Measurements from ENCODE around the gene S100A1.

The S100A1 gene

DNA sequence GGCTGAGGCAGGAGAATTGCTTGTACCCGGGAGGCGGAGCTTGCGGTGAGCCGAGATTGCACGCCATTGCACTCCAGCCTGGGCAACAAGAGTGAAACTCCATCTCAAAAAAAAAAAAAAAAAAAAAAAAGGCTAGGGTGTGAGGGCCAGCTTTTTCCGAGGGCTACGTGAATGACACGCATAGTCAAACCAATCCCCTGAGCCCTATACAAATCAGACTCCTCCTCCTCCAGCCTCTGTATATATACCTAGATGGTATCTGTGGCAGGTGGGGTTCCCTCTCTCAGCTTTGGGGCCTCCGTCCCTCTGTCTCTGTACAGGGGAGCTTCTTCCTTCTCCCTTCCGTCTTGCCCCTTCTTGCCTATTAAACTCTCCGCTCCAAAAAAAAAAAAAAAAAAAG, 22.0 kb upstream of the S100A1 start:
- no peak for TF ChIP-seq ZFX (IDR thresholded peaks at IDR 0.05)
- TF ChIP-seq, protein P1, sequence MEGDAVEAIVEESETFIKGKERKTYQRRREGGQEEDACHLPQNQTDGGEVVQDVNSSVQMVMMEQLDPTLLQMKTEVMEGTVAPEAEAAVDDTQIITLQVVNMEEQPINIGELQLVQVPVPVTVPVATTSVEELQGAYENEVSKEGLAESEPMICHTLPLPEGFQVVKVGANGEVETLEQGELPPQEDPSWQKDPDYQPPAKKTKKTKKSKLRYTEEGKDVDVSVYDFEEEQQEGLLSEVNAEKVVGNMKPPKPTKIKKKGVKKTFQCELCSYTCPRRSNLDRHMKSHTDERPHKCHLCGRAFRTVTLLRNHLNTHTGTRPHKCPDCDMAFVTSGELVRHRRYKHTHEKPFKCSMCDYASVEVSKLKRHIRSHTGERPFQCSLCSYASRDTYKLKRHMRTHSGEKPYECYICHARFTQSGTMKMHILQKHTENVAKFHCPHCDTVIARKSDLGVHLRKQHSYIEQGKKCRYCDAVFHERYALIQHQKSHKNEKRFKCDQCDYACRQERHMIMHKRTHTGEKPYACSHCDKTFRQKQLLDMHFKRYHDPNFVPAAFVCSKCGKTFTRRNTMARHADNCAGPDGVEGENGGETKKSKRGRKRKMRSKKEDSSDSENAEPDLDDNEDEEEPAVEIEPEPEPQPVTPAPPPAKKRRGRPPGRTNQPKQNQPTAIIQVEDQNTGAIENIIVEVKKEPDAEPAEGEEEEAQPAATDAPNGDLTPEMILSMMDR (conservative IDR thresholded peaks at IDR 0.05): no peak
- H3K27ac ChIP-seq: no peak overlapping the region

DNA sequence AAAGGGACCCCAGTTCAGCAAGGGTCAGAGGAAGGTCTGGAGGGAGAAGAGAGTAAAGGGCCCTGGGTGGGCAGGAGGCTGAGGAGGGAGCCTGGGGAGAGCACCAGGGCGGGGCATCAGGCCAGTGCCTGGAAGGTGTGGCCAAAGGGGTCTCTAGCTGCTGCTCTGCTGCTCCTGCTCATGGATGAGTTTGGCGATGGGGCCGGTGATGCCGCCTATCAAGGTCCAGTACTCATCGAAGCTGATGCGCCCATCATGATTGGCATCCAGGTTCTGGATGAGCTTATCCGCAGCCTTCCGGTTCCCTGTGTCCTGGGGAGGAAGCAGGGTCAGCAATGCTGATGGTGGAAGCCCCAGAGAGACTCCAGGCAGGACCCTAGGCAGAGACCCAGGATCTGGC, 20.9 kb upstream of the S100A1 start:
- H3K27ac ChIP-seq: no peak overlapping the region
- no peak for TF ChIP-seq ZFX (IDR thresholded peaks at IDR 0.05)
- TF ChIP-seq, protein P1 (conservative IDR thresholded peaks at IDR 0.05): no peak

DNA sequence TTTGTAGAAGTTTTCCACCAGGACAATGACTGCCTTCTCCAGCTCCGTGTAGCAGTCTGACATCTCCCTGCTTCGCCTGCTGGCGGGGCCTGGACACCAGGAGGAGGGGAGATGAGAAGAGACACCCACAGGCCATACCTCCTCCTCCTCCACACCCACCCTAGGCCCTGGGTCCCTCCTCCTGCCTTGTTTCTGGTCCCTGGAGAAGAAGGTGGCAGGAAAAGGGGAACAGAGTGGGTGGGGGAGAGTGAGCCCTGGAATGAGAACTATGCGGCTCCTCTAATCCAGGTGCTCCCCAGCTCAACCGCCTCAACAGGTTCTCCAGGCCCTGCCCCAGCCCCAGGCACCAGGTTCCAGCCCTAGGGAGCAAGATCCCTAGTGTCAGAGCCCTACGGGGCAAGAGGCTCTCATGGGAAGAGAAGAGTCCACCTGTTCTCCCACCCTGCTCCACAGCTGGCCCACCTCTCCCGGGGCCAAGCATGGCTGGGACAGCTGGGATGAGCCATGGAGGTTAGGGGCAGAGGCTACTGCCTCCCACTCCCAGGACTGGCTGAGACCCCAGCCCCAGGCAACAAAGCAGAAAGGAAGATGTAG, 20.0 kb upstream of the S100A1 start:
- no peak for TF ChIP-seq ZFX (IDR thresholded peaks at IDR 0.05)
- TF ChIP-seq, protein P1 (conservative IDR thresholded peaks at IDR 0.05): no peak
- no peak overlapping the region for H3K27ac ChIP-seq

DNA sequence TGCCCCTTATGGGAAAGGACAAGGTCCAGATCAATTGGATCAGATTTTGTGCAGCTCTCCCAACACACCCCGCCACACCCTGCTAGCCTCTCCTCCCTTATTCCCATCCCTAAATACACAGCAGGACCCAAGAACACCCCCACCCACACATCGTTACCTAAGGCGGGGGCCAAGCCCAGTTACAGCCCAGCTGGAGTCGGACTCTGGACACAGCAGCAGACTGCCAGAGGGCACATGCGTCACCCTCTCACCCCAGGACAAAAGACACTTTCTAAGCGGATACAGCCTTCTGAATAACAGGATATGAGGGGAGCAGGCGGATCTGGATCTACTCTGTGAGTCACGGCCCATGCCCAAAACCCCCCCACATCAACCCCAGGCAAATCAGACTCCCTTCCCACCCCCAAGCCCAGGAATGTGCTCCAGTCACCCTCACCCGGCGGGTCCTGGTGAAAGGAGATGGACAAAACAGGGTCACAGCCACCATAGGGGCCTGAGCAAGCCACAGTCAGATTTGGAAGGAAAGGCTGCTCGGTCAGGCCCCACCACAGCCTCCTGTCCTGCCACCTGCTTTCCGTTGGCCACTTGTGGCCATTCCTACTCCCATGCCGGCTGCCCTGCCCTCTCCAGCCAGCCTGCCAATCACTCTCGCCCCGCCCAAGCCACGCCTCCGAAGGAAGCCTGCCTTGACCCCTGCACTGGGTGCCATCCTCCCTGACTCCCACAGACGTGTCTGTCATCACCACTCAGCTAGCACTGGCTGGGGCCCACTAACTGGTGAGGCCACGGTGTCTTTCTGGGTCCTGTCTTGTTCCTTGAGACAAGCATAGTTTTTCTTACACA, 19.3 kb upstream of the S100A1 start:
- no peak overlapping the region for H3K27ac ChIP-seq
- TF ChIP-seq, protein P1 (conservative IDR thresholded peaks at IDR 0.05): no peak
- TF ChIP-seq ZFX (IDR thresholded peaks at IDR 0.05): no peak

DNA sequence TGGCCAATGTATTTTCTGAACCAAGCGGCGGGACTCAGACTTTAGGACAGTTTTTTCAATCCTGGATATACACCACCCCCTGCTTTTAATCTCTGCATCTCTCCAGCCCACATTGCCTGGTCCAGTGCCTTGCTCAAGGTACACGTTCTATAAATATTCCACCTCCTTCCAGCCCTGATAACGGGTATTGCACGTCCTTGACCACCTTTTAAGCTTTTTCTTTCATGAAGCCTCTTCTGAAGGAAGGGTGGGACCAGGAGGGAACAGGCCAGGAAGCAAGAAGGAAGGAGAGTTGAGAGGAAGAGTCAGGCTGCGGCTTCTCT, 18.7 kb upstream of the S100A1 start:
- H3K27ac ChIP-seq: no peak overlapping the region
- TF ChIP-seq, protein P1 (conservative IDR thresholded peaks at IDR 0.05): no peak

DNA sequence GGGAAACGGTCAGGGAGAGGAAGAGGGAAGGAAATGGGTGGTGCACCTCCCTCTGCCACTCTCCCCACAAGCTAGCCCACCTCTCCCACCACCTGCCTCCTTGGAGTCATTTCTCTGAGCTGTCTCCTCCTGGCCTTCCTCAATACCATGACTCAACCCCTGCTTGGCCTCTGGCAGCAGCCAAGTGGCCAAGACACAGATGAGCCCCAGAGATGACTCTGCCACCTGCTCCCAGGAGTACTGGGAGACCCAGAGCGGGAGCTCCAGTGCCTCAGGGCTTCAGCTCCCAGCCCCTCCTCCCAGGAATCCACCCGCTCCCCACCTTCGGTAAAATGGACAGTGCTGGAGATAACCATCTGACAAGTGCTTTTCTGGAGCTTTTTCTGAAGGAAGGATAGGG, 17.9 kb upstream of the S100A1 start:
- H3K27ac ChIP-seq: no peak overlapping the region

DNA sequence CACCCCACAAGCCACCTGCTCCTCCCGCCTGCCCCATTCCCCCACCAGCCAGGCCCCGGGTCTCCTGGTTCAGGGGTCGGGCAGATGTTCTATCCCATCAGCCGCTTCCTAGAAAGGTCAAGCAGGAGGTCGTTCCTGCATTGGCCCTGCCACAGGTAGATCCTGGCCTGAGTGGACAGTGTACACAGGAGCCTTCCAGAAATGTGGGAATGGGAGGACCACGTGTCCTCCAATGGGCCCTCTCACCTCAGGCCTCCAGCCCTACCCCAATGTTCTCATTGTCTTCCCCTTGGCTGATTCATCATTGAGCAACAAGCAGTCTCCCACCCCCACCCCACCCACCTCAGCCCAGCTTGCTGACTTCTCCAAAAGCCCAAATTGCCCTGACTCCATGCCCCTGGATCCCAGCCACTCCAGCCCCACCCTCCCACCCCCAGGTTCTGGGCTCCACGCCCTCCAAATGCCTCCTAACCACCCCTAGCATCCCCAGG, 17.4 kb upstream of the S100A1 start:
- TF ChIP-seq, protein P1 (conservative IDR thresholded peaks at IDR 0.05): no peak
- no peak for TF ChIP-seq ZFX (IDR thresholded peaks at IDR 0.05)
- no peak overlapping the region for H3K27ac ChIP-seq

More for the DNA sequence above, 17.9 kb upstream of the S100A1 start:
- TF ChIP-seq, protein P1 (conservative IDR thresholded peaks at IDR 0.05): no peak
- no peak for TF ChIP-seq ZFX (IDR thresholded peaks at IDR 0.05)
